Activated CD8-positive, alpha-beta memory T cell treated with anti-CD3 and anti-CD28 coated beads for 1 hour (primary cell): Measurements from ENCODE around the gene SLC2A10.

ENCODE experiments used
- DNase-seq, 2 donors: peaks; one replicate each; pipeline ENCODE4 v3.0.0-alpha.2; 2020; ENCODE audit warnings: low read depth in 1 of 2; ENCODE audit errors: extremely low read depth in 1 of 2

SLC2A10 gene

GRCh38 chr20:46681032-46681854 is 28.2 kb upstream of the SLC2A10 start:
- peak; percentile 29 to 36 for DNase-seq

GRCh38 chr20:46682063-46682821 is 27.2 kb upstream of the SLC2A10 start:
- DNase-seq = no peak

GRCh38 chr20:46683011-46683667 is 26.3 kb upstream of the SLC2A10 start:
- no peak for DNase-seq

DNA sequence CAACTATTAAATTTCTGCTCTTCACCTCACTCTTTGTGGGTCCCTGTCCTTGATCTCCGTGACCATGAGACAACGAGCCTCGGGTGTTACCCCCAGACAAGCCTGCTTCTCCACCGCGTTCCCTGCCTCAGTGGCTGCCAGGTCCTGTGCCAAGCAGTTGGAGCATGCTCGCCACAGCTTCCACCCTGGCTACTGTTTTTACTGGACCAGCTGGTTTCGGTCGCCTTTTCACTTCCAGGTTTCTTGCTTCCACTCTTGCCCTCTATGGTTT is 25.8 kb upstream of the SLC2A10 start:
- DNase-seq = no peak

DNA sequence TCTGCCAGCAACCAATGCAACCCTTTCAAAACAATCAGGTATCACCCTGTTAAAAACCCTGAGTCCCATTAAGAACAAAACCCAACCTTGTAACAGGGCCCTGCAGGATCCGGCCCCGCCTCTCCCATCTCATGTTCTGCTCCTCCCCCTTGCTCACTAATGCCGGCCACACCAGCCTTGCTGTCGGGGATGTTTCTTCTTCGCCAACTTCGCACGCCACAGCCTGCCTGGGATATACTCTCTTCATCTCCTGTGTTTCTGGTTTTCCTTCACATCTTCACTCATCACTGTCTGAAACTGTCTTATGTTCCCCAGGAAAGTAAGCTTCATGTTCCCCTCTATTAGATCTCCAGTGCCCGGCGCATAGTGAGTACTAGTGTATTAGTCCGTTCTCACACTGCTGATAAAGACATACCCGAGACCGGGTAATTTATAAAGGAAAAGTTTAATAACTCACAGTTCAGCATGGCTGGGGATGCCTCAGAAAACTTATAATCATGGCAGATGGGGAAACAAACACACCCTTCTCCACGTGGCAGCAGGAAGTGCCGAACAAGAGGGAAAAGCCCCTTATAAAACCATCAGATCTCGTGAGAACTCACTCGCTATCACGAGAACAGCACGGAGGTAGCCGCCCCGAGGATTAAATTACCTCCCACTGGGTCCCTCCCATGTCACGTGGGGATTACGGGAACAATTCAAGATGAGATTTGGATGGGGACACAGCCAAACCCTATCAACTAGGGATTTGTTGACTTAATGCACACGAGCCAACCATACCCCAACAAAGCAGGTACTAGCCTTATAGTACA is 25.3 kb upstream of the SLC2A10 start:
- no peak for DNase-seq

DNA sequence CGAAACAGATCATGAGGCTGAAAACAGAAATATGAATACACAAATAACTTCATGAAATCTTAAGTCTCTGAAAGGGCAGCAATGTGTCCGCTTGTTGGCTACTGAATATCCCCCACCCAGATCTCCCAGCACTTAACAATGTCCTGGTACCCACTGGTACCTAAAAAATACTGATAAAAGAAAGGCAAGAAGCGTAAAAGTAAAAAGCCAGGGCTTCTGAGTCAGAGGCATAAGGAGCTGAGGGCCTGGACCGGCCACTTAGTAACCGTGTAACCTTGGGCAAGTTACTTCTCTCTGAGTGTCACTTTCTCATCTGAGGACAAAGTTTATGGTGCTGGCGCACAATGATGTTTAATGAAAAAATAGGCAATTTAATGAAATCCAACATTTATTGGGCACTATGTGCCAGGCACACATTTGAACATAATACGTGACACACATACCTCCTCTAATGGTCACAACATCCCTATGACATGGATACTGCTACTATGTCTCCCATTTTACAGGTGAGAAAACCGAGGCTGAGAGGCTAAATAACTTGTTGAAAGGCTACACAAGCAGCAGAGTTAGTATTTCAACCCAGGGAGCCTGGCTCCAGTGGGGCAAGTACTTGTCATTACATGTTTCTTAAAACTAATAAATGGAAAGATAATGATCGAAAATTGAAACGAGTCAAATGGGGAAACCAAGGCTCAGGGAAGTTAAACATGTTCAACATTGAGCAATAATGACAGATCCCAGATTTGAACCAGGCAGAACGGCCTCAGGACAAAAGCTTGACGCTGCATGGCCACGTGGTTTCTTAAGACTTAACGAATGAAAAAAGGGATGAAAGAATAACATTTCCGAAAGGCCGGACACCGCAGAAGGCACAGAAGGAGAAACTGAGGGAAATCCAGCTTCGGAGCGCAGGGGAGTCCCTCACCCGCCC is 21.0 kb upstream of the SLC2A10 start:
- DNase-seq = no peak

DNA sequence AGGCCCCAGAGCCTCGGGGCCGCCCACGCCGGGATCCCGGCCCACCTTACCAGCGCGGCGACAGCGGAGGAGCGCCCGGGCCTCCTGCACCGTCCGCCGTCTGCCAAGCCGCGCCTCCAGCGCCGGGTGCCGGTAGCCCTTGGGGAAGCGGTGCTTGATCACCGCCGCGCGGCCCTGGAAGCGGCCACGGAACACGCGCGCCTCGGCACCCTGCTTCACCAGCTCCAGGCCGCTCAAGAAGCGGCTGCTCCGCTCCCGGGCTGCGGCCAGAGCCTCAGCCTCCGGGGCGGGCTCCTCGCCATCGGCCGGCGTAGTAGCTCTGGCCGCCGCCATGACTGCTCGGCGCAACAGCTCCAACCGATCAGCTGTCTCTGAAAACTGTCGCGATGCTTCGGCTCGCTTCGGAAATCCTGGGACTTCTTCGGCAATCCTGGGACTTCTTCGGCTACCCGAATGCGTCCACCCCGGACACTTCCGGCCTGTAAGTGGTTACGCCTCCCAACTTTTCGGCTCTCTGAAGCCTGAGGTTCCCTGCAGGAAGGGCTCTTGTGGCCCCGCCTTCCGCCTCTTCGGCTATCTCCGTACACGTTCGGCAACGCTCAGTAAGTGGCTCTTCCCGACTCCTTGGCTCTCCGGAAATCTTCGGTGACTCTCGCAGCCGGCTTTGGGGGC is 20.2 kb upstream of the SLC2A10 start, which contains the start of gene TP53RK:
TSS of gene TP53RK (minus strand) at position 363 of the 672 bp plus-strand sequence. CDS start at position 333, 30 bp downstream.
- peak; percentile 89 to 91 for DNase-seq

DNA sequence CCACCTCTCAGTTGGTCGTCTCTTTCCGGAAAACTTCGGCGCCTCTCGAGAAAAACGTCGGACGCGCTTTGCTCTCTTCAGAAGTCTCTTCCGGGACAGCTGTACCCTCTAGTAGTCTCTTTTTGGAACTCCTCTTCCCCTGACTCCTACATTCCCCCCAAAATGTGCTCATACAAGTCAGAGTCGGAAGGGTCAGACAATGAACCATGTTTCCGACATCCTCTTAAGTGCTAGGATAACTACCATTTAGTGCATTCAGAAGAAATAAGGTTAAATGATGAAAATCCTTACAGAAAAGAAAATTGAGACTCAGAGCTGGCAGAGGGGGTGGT is 19.7 kb upstream of the SLC2A10 start:
- DNase-seq = no peak

DNA sequence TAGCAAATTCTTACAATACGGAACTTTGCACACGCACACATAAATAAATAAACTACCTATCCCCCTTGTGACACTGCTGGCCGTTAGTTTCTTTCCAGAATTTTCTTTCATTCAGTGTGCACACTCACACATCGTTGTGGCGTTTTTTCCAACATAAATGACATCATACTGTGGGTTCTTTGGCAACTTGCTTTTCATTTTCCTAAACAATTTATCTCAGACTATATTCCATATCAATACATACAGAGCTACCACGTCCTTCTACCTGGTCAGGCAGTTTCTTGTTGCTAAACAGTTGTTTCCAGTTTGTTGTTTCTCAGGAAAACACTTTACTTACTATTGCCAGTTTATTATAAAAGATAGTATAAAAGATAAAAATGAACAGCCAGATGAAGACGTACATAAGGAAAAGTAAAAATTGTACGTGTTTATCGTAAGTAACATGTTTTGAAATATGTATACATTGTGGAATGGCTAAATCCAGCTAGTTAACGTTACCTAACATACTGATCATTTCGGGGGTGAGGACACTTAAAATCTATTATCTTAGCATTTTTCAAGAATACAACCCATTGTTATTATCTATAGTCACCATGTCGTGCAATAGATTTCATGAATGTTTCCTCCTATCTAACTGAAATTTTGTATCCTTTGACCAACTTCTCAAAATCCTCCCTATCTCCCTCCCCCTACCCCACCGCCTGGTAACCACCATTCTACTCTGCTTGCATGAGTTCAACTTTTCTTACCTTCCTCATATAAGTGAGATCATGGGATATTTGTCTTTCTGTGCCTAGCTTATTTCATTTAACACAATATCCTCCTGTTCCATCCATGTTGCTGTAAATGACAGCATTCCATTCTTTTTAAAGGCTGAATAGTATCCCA is 19.0 kb upstream of the SLC2A10 start:
- DNase-seq = no peak

GRCh38 chr20:46691196-46691595 is 18.3 kb upstream of the SLC2A10 start:
- DNase-seq = no peak

GRCh38 chr20:46694484-46694883 is 15.0 kb upstream of the SLC2A10 start:
- DNase-seq = no peak

DNA sequence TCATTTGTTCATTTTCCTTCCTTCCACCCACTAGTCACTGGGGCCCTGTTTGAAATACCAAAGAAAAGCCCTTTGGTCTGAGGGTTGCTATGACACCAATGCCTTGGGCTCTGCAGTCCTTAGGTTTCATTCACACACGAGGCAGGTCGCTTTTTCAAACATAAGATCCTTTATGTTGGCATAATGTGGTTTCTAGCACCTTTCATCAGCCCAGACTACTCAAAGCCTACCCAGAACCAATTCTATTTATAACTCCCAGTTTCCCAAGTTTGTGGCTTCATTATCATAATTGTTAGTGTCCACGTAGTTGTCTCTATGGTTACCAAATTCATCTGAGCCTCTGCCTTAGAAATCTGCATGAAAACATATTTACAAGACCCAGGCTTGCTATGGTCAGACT is 13.6 kb upstream of the SLC2A10 start:
- DNase-seq = no peak

DNA sequence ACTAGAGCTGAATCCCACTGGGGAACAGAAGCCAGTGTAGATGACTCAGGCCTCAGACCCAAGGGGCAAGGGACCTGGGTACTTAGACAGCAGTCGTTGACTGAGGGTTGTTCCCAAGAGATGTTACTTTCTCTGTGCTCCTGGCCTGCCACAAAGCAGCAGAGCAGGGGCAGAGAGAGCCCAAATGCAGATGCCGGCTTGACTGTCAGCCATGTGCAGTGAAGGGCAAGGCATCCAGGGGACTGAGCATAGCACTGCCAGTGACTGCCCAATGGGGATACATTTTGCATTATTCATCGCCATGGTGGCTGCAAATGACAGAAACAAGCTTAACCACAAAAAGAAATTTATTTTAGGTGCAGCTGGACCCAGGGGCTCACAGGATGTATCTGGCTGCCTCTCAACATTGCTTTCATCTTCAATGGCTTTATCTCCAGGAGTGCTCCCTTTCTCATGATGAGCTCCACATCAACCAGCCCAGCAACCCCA is 12.6 kb upstream of the SLC2A10 start:
- DNase-seq = no peak

GRCh38 chr20:46698788-46699187 is 10.7 kb upstream of the SLC2A10 start:
- no peak for DNase-seq

- DNase-seq = no peak
Measured at GRCh38 chr20:46699651-46700359, 9.6 kb upstream of the SLC2A10 start.

GRCh38 chr20:46700481-46700880 is 9.0 kb upstream of the SLC2A10 start:
- no peak for DNase-seq

GRCh38 chr20:46701057-46701456 is 8.4 kb upstream of the SLC2A10 start:
- DNase-seq = no peak

DNA sequence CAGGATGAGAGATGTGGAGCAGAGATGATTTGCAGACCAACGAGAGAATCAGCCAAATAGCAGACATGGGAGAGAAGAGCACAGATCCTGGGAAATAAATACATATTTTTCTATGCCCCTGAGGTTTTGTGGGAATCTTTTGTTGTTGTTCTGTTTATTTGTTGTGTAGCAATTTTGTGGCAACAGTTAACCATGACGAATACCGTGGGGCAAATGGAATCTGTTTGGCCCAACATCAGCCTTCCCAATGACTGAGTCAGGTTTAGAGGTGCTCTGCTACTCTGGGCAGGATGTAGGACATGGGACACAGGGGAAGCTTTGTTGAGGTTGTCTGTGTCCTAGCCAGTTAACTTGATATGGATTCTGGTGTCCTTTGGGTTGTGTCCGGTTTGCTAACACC is 7.9 kb upstream of the SLC2A10 start:
- DNase-seq = no peak
